Measurements from ENCODE around the gene TECTA.
"Not testable (repeated sequence)": the region's sequence is repeated elsewhere in the genome, so short reads cannot be mapped to it uniquely, and the experiment has no call there.

TECTA gene

GRCh38 chr11:121221496-121222200 lies 120.6 kb downstream of the TECTA start:
- Histone ChIP-seq H3K9ac (ENCODE audit: low read length) (no peak overlapping the region), H3K27me3 (ENCODE audit: control insufficient read depth in 1 of 2, insufficient read depth in 2 of 2, low read length in 2 of 2) (no peaks in the 10 kb centered on the region), H3K36me3 (ENCODE audit: insufficient read depth, low read length) (no peaks in the 10 kb centered on the region), H3K4me3 (ENCODE audit: low read depth in 1 of 2, low read length in 2 of 2) (no peak overlapping the region), H3K4me1 (ENCODE audit: insufficient read depth, low read length) (no peaks in the 10 kb centered on the region), H3K9me3 (ENCODE audit: low read length) (no peaks in the 10 kb centered on the region), H3K27ac (ENCODE audit: low read depth, low read length) (no peak overlapping the region)

GRCh38 chr11:121223161-121223560 lies 122.1 kb downstream of the TECTA start:
- no peaks in the 10 kb centered on the region for H3K4me1 ChIP-seq (ENCODE audit: insufficient read depth, low read length)

GRCh38 chr11:121225382-121225781 lies 124.3 kb downstream of the TECTA start:
- no peak overlapping the region for H3K27ac ChIP-seq (ENCODE audit: low read depth, low read length)
- H3K27me3 ChIP-seq (ENCODE audit: control insufficient read depth in 1 of 2, insufficient read depth in 2 of 2, low read length in 2 of 2): no peaks in the 10 kb centered on the region
- H3K36me3 ChIP-seq (ENCODE audit: insufficient read depth, low read length): no peaks in the 10 kb centered on the region
- no peak overlapping the region for H3K4me3 ChIP-seq (ENCODE audit: low read depth in 1 of 2, low read length in 2 of 2)
- H3K9ac ChIP-seq (ENCODE audit: low read length): no peak overlapping the region
- no peaks in the 10 kb centered on the region for H3K9me3 ChIP-seq (ENCODE audit: low read length)
- no peaks in the 10 kb centered on the region for H3K4me1 ChIP-seq (ENCODE audit: insufficient read depth, low read length)

More at GRCh38 chr11:121223161-121223560, 122.1 kb downstream of the TECTA start:
- Histone ChIP-seq H3K9me3 (ENCODE audit: low read length) (no peaks in the 10 kb centered on the region), H3K27ac (ENCODE audit: low read depth, low read length) (no peak overlapping the region), H3K36me3 (ENCODE audit: insufficient read depth, low read length) (no peaks in the 10 kb centered on the region), H3K27me3 (ENCODE audit: control insufficient read depth in 1 of 2, insufficient read depth in 2 of 2, low read length in 2 of 2) (no peaks in the 10 kb centered on the region), H3K4me3 (ENCODE audit: low read depth in 1 of 2, low read length in 2 of 2) (no peak overlapping the region), H3K9ac (ENCODE audit: low read length) (no peak overlapping the region)

GRCh38 chr11:121226415-121227263 lies 125.6 kb downstream of the TECTA start:
- no peaks in the 10 kb centered on the region for H3K36me3 ChIP-seq (ENCODE audit: insufficient read depth, low read length)
- H3K27ac ChIP-seq (ENCODE audit: low read depth, low read length): no peak overlapping the region
- H3K27me3 ChIP-seq (ENCODE audit: control insufficient read depth in 1 of 2, insufficient read depth in 2 of 2, low read length in 2 of 2): no peaks in the 10 kb centered on the region
- H3K9me3 ChIP-seq (ENCODE audit: low read length): no peaks in the 10 kb centered on the region
- H3K4me3 ChIP-seq (ENCODE audit: low read depth in 1 of 2, low read length in 2 of 2): no peak overlapping the region
- H3K4me1 ChIP-seq (ENCODE audit: insufficient read depth, low read length): no peaks in the 10 kb centered on the region
- no peak overlapping the region for H3K9ac ChIP-seq (ENCODE audit: low read length)

- Histone ChIP-seq H3K36me3 (ENCODE audit: insufficient read depth, low read length) (no peaks in the 10 kb centered on the region), H3K4me1 (ENCODE audit: insufficient read depth, low read length) (no peaks in the 10 kb centered on the region), H3K9me3 (ENCODE audit: low read length) (no peaks in the 10 kb centered on the region), H3K27ac (ENCODE audit: low read depth, low read length) (no peak overlapping the region), H3K4me3 (ENCODE audit: low read depth in 1 of 2, low read length in 2 of 2) (no peak overlapping the region), H3K9ac (ENCODE audit: low read length) (no peak overlapping the region), H3K27me3 (ENCODE audit: control insufficient read depth in 1 of 2, insufficient read depth in 2 of 2, low read length in 2 of 2) (no peaks in the 10 kb centered on the region)
Measured at GRCh38 chr11:121228851-121229250, 127.8 kb downstream of the TECTA start.

- Histone ChIP-seq H3K4me3 (ENCODE audit: low read depth in 1 of 2, low read length in 2 of 2) (no peak overlapping the region), H3K9me3 (ENCODE audit: low read length) (no peaks in the 10 kb centered on the region), H3K9ac (ENCODE audit: low read length) (no peak overlapping the region), H3K27me3 (ENCODE audit: control insufficient read depth in 1 of 2, insufficient read depth in 2 of 2, low read length in 2 of 2) (no peaks in the 10 kb centered on the region), H3K4me1 (ENCODE audit: insufficient read depth, low read length) (no peaks in the 10 kb centered on the region), H3K27ac (ENCODE audit: low read depth, low read length) (no peak overlapping the region), H3K36me3 (ENCODE audit: insufficient read depth, low read length) (no peaks in the 10 kb centered on the region)
Measured at GRCh38 chr11:121229495-121230215, 128.6 kb downstream of the TECTA start.

GRCh38 chr11:121231576-121232278 lies 130.7 kb downstream of the TECTA start:
- H3K36me3 ChIP-seq (ENCODE audit: insufficient read depth, low read length): no peaks in the 10 kb centered on the region
- peaks cover 0 to 3% of the 10 kb centered on the region in 2 donors for H3K27me3 ChIP-seq (ENCODE audit: control insufficient read depth in 1 of 2, insufficient read depth in 2 of 2, low read length in 2 of 2)
- H3K9me3 ChIP-seq (ENCODE audit: low read length): no peaks in the 10 kb centered on the region
- H3K4me3 ChIP-seq (ENCODE audit: low read depth in 1 of 2, low read length in 2 of 2): no peak overlapping the region
- H3K9ac ChIP-seq (ENCODE audit: low read length): no peak overlapping the region
- no peaks in the 10 kb centered on the region for H3K4me1 ChIP-seq (ENCODE audit: insufficient read depth, low read length)
- H3K27ac ChIP-seq (ENCODE audit: low read depth, low read length): no peak overlapping the region

GRCh38 chr11:121235057-121235456 lies 134.0 kb downstream of the TECTA start:
- no peaks in the 10 kb centered on the region for H3K4me1 ChIP-seq (ENCODE audit: insufficient read depth, low read length)
- no peaks in the 10 kb centered on the region for H3K9me3 ChIP-seq (ENCODE audit: low read length)
- no peak overlapping the region for H3K9ac ChIP-seq (ENCODE audit: low read length)
- H3K27ac ChIP-seq (ENCODE audit: low read depth, low read length): no peak overlapping the region
- H3K4me3 ChIP-seq (ENCODE audit: low read depth in 1 of 2, low read length in 2 of 2): no peak overlapping the region
- H3K36me3 ChIP-seq (ENCODE audit: insufficient read depth, low read length): no peaks in the 10 kb centered on the region
- H3K27me3 ChIP-seq (ENCODE audit: control insufficient read depth in 1 of 2, insufficient read depth in 2 of 2, low read length in 2 of 2): peaks cover 0 to 3% of the 10 kb centered on the region in 2 donors

- Histone ChIP-seq H3K9me3 (ENCODE audit: low read length) (no peaks in the 10 kb centered on the region), H3K4me3 (ENCODE audit: low read depth in 1 of 2, low read length in 2 of 2) (no peak overlapping the region), H3K36me3 (ENCODE audit: insufficient read depth, low read length) (no peaks in the 10 kb centered on the region), H3K27ac (ENCODE audit: low read depth, low read length) (no peak overlapping the region), H3K27me3 (ENCODE audit: control insufficient read depth in 1 of 2, insufficient read depth in 2 of 2, low read length in 2 of 2) (peaks cover 0 to 3% of the 10 kb centered on the region in 2 donors), H3K4me1 (ENCODE audit: insufficient read depth, low read length) (no peaks in the 10 kb centered on the region), H3K9ac (ENCODE audit: low read length) (no peak overlapping the region)
Measured at GRCh38 chr11:121236115-121237001, 135.3 kb downstream of the TECTA start.

GRCh38 chr11:121237247-121237646 lies 136.2 kb downstream of the TECTA start:
- H3K27ac ChIP-seq (ENCODE audit: low read depth, low read length); H3K4me1 ChIP-seq (ENCODE audit: insufficient read depth, low read length); H3K9me3 ChIP-seq (ENCODE audit: low read length); H3K9ac ChIP-seq (ENCODE audit: low read length); H3K27me3 ChIP-seq (ENCODE audit: control insufficient read depth in 1 of 2, insufficient read depth in 2 of 2, low read length in 2 of 2); H3K36me3 ChIP-seq (ENCODE audit: insufficient read depth, low read length); H3K4me3 ChIP-seq (ENCODE audit: low read depth in 1 of 2, low read length in 2 of 2): not testable (repeated sequence)
